ENCODE data around the gene CEP85L.
A peak's percentile ranks its signal among the peaks of the same experiment; 100 is the strongest.

The CEP85L gene

DNA sequence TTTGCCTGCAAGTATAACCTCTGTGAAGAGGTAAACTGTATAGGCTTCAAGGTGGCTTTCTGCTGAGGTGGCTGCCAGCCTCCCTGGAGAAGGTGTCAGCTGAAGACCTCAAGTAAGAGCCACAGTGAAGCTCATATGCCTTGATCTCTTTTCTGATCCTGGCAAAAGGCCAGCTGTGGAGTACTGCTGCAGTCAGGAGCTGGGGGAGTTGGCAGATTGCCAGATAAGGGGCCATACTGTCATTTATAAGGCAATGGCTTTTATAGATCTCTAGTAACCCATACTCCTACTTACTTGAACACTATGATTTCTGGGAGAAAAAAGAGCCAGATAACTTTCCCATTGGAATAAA, 8.8 kb upstream of the CEP85L start:
- DNase-seq (ENCODE audit: low read depth in 2 of 2): peak; percentile 27 to 38

- DNase-seq (ENCODE audit: low read depth in 2 of 2): no peak
These were observed 8.3 kb upstream of the CEP85L start for GRCh38 chr6:118659513-118660217.

GRCh38 chr6:118656847-118657451, 5.6 kb upstream of the CEP85L start:
- no peak for DNase-seq (ENCODE audit: low read depth in 2 of 2)

GRCh38 chr6:118652051-118652615, 742 bp upstream of the CEP85L start:
- no peak for DNase-seq (ENCODE audit: low read depth in 2 of 2)

GRCh38 chr6:118650582-118651281, 659 bp downstream of the CEP85L start:
- DNase-seq (ENCODE audit: low read depth in 2 of 2): peak in 1 of 2 experiments; percentile 15

- DNase-seq (ENCODE audit: low read depth in 2 of 2): no peak
These were observed 1.3 kb downstream of the CEP85L start for GRCh38 chr6:118649918-118650581.

DNA sequence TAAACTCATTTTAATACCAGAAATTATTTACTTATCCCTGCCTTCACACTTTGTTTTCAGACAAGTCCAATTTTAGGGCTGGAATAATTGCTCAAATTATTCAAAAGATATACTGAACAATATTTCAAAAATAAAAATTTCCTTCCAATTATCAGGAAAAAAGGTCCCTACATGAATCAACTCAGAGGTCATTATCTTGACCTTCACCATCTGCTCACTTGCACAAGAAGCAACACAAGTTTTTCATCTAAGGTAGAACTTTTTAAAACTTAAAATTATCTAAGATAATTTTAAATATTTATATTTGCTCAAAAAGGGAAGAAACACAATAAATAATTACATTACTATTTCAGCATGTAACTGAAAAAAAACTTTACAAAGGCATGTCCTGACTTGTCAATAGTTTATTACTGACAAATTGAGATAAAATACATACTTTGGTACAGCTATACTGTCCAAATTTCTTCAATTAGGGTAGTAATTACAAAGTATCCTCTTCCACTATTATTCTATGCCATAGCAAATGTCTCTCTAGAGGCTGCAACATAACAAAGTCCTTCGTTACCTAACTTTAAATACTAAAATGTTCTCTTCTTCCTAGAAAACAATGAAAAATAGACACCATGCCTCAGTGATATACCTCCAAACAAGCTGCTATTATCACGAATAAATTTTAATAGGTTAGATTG, 2.4 kb downstream of the CEP85L start:
- no peak for DNase-seq (ENCODE audit: low read depth in 2 of 2)

- DNase-seq (ENCODE audit: low read depth in 2 of 2): no peak
These were observed 4.4 kb downstream of the CEP85L start for GRCh38 chr6:118646977-118647376.

- DNase-seq (ENCODE audit: low read depth in 2 of 2): no peak
These were observed 6.0 kb downstream of the CEP85L start for GRCh38 chr6:118645395-118645794.

GRCh38 chr6:118644007-118644406, 7.4 kb downstream of the CEP85L start:
- DNase-seq (ENCODE audit: low read depth in 2 of 2): no peak

DNA sequence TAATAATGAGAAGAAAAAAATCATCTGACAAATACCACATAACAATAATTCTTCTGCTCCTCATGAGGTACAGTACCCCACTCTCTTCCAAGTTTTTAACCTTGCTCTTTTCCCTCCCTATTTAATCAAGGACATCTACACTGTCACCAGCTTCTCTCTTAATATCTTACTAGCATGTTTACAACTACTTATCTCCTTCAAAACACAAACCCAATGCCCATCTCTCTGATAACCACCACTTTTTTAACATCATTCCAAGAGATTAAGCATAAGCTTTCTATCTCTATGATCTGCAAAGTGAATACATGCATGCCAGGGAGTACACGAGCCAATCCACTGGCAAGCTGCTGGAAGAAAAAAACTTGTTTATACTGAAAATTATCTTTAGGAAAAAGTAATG, 10.3 kb downstream of the CEP85L start:
- no peak for DNase-seq (ENCODE audit: low read depth in 2 of 2)

DNA sequence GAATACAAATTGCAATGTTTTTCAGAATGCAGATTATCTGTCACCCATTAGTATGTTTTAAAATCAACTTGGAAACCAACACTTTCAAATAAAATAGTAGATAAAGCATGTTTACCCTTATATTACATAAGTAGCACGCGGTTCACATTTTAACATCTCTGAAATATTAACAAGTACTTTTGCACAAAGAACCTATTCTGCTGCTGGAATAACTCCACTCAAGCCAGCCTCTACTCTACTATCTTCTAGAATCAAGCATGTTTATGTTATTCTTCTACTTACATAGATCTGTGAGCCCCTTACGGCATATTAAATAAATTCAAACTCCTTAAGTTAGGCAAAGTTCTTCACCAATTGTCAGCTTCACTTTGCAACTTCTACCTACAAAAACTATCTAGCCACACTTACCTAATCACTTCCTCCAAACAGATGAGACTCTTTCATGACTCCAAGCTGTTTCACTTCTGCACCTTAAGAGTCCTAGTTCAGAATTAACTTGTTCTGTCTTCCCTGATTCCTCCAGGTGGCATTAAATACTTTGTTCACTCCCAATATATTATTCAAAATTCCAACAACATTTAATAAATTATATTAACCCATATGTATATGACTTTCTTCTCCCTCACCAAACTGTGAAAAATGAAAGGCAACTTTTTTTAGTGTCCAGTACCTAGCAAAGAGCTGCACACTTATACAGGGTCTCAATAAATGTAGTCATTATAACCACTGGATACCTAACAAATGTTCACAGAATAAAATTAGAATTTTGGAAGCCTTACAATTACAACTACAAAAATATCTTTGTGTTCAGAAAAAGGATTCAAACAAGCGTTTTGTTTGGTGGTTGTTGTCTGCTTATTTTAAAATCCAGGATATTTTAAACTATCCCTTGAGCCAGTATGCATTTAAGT, 12.1 kb downstream of the CEP85L start:
- no peak for DNase-seq (ENCODE audit: low read depth in 2 of 2)

DNA sequence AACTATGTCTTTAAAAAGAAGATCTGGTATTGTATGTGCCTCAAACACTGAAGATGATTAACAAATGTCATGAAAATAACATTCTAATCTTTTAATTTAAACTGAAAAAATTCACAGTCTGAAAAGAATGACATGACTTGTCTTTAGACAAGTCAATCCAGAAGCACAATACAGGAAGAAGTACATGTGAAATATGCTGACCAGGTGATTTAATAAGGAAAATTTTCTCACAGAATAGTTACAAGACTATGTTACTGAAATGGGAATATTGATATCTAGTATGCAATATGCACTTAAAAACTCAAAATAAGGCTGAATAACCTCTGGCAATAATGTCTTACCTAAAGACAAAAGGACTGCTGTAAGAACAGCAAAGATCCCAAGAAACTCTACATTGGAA, 13.1 kb downstream of the CEP85L start:
- no peak for DNase-seq (ENCODE audit: low read depth in 2 of 2)

DNA sequence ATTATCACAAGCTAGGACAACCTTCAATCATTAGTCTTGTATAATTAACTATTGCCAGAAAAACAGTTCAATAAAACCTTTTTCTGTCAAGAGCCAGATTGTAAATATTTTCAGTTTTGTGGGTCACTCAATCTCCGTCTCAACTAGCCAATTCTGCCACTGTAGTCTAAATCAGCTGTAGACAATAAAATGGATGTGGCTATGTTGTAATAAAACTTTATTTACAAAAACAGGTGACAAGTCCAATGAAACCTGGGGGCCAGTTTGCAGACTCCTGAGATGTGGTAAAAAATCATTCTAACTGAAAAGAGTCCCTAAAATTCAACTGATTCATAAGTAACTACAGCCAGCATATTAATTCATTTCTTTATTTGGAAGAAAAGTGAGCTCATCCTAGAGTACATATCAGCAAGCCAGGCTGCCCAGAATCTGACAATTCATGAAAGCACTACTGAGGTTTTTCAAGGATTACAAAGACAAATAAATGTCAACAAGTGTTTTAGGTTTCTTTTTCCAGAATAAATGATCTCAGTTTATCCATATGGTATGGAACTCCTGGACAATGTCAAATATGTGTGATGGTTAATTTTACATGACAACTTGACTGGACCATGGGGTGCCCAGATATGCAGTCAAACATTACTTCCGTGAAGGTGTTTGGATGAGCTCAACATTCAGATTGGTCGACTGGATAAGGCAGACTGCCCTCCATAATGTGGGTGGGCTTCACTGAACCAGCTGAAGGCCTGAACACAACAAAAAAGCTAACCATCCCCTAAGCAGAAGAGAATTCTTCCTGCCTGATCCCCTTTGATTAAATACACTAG, 15.3 kb downstream of the CEP85L start:
- DNase-seq (ENCODE audit: low read depth in 2 of 2): no peak

GRCh38 chr6:118632359-118632758, 19.0 kb downstream of the CEP85L start:
- no peak for DNase-seq (ENCODE audit: low read depth in 2 of 2)

DNA sequence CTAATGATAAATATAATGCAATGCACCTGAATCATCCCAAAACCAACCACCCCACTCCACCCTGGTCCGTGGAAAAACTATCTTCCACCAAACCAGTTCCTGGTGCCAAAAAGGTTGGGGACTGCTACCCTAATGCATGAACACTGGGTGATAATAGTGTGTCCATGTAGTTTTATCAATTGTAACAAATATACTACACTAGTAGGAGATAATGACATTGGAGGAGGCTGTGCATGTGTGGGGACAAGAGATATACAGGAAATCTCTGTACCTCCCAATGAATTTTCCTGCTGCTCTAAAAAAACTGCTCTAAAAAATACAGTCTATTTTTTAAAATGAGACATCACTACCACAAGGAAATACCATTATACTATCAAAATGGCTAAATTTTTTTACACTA, 20.5 kb downstream of the CEP85L start:
- no peak for DNase-seq (ENCODE audit: low read depth in 2 of 2)

- DNase-seq (ENCODE audit: low read depth in 2 of 2): no peak
These were observed 21.3 kb downstream of the CEP85L start for GRCh38 chr6:118630067-118630466.

DNA sequence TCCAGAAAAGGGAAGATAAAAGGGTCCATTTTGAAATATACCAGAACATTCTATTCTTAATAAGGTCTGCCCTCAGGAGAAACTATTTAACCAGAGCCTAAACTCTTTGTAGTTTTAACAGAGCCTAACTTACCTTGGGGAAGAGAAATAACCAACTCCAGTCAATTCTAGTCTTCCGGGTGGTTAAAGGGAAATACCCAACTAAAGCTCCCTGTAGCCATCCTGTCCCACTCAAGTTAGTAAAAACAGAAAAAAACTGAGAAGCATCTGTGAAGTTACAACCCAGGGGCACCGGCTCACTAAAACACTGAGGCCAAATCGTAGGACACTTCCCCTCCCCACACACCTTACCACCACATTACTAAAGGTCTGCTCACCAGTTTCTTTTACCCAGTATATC, 23.7 kb downstream of the CEP85L start:
- DNase-seq (ENCODE audit: low read depth in 2 of 2): no peak

- DNase-seq (ENCODE audit: low read depth in 2 of 2): no peak
These were observed 25.6 kb downstream of the CEP85L start for GRCh38 chr6:118625833-118626232.
